Smooth muscle cell of the brain vasculature (primary cell): ENCODE data around the gene ADCY10.
"Not testable (repeated sequence)": the region's sequence is repeated elsewhere in the genome, so short reads cannot be mapped to it uniquely, and the experiment has no call there.

Experiments
- DNase-seq: peaks from one replicate; pipeline ENCODE4 v3.0.0-alpha.2; 2012; ENCODE audit warnings: low read depth, low spot score

Gene ADCY10

GRCh38 chr1:167860231-167860923, 53.6 kb downstream of the ADCY10 start:
- no peak for DNase-seq

- no peak for DNase-seq
Measured at GRCh38 chr1:167856711-167857418, 57.1 kb downstream of the ADCY10 start.

GRCh38 chr1:167854184-167854583, 59.8 kb downstream of the ADCY10 start:
- DNase-seq, result no peak

GRCh38 chr1:167849666-167850065, 64.3 kb downstream of the ADCY10 start:
- DNase-seq, result no peak

GRCh38 chr1:167842872-167843271, 71.1 kb downstream of the ADCY10 start:
- no peak for DNase-seq

- DNase-seq, result no peak
Measured at GRCh38 chr1:167841530-167841929, 72.4 kb downstream of the ADCY10 start.

- no peak for DNase-seq
Measured at GRCh38 chr1:167839009-167839408, 74.9 kb downstream of the ADCY10 start.

GRCh38 chr1:167837326-167837725, 76.6 kb downstream of the ADCY10 start:
- DNase-seq, result no peak

- DNase-seq, result no peak
Measured at GRCh38 chr1:167836197-167836596, 77.7 kb downstream of the ADCY10 start.

- DNase-seq, result no peak
Measured at GRCh38 chr1:167833904-167834303, 80.0 kb downstream of the ADCY10 start.

GRCh38 chr1:167832693-167833092, 81.2 kb downstream of the ADCY10 start:
- no peak for DNase-seq

- not testable (repeated sequence) for DNase-seq
Measured at GRCh38 chr1:167830668-167831067, 83.3 kb downstream of the ADCY10 start.

- DNase-seq, result no peak
Measured at GRCh38 chr1:167829868-167830267, 84.1 kb downstream of the ADCY10 start.

GRCh38 chr1:167826127-167826526, 87.8 kb downstream of the ADCY10 start:
- DNase-seq, result no peak

- DNase-seq, result no peak
Measured at GRCh38 chr1:167825419-167826079, 88.4 kb downstream of the ADCY10 start.

GRCh38 chr1:167824163-167824794, 89.7 kb downstream of the ADCY10 start:
- no peak for DNase-seq

- DNase-seq, result no peak
Measured at GRCh38 chr1:167821969-167822685, 91.8 kb downstream of the ADCY10 start.

GRCh38 chr1:167821356-167821685, 92.6 kb downstream of the ADCY10 start:
- DNase-seq, result no peak

GRCh38 chr1:167820684-167821355, 93.1 kb downstream of the ADCY10 start:
- no peak for DNase-seq

GRCh38 chr1:167819849-167820683, 93.9 kb downstream of the ADCY10 start:
- DNase-seq, result no peak
